Amniotic epithelial cell (primary cell): ENCODE data around the gene EPS8L2.
"Not testable (repeated sequence)": the region's sequence is repeated elsewhere in the genome, so short reads cannot be mapped to it uniquely, and the experiment has no call there.

Experiments
- DNase-seq: peaks from one replicate; pipeline ENCODE4 v3.0.0-alpha.2; 2010; ENCODE audit warnings: low read depth

The EPS8L2 gene

GRCh38 chr11:690244-690643, 15.8 kb upstream of the EPS8L2 start:
- not testable (repeated sequence) for DNase-seq

- DNase-seq, result peak; percentile 26
Measured at GRCh38 chr11:690738-691633, 15.0 kb upstream of the EPS8L2 start.

- no peak for DNase-seq
Measured at GRCh38 chr11:691710-692590, 14.1 kb upstream of the EPS8L2 start.

GRCh38 chr11:692824-693414, 13.1 kb upstream of the EPS8L2 start:
- peak; percentile 27 for DNase-seq

GRCh38 chr11:693415-693831, 12.6 kb upstream of the EPS8L2 start:
- no peak for DNase-seq

- no peak for DNase-seq
Measured at GRCh38 chr11:693887-694562, 12.0 kb upstream of the EPS8L2 start.

- peak; percentile 92 for DNase-seq
Measured at GRCh38 chr11:694563-695287, 11.3 kb upstream of the EPS8L2 start, which contains the start of gene DEAF1. TSS of gene DEAF1 (minus strand) at chr11:695222. CDS start at chr11:695047, 175 bp downstream.

- no peak for DNase-seq
Measured at GRCh38 chr11:695288-695537, 10.8 kb upstream of the EPS8L2 start.

GRCh38 chr11:695538-696248, 10.3 kb upstream of the EPS8L2 start, which contains the start of gene TMEM80:
TSS of gene TMEM80 (plus strand) at chr11:695816. CDS start at chr11:695828, 12 bp downstream.
- peak; percentile 93 for DNase-seq

GRCh38 chr11:696955-697491, 9.0 kb upstream of the EPS8L2 start:
- DNase-seq, result peak; percentile 87

GRCh38 chr11:697811-698311, 8.2 kb upstream of the EPS8L2 start:
- DNase-seq, result peak; percentile 75

- no peak for DNase-seq
Measured at GRCh38 chr11:698493-699115, 7.4 kb upstream of the EPS8L2 start.

GRCh38 chr11:699116-699508, 6.9 kb upstream of the EPS8L2 start:
- no peak for DNase-seq

- DNase-seq, result no peak
Measured at GRCh38 chr11:699753-700152, 6.3 kb upstream of the EPS8L2 start.

GRCh38 chr11:701741-702461, 4.1 kb upstream of the EPS8L2 start:
- DNase-seq, result no peak

GRCh38 chr11:702462-703461, 3.3 kb upstream of the EPS8L2 start:
- DNase-seq, result no peak

- no peak for DNase-seq
Measured at GRCh38 chr11:703506-703905, 2.5 kb upstream of the EPS8L2 start.

GRCh38 chr11:704228-704674, 1.8 kb upstream of the EPS8L2 start:
- DNase-seq, result no peak
